ENCODE measurements around the gene SPPL2B.

GRCh38 chr19:2357279-2358206, 29.1 kb downstream of the SPPL2B start:
- TF ChIP-seq REST (IDR thresholded peaks at IDR 0.05; ENCODE audit: insufficient read depth in 1 of 2, low read depth in 2 of 2, low read length in 1 of 2) (no peak), CTCF (IDR thresholded peaks at IDR 0.05) (no peak), TCF7L2 (IDR thresholded peaks at IDR 0.05; ENCODE audit: low read depth, low read length) (no peak), POLR2AphosphoS5 (IDR thresholded peaks at IDR 0.05; ENCODE audit: low read depth, low read length) (no peak), SIN3A (IDR thresholded peaks at IDR 0.05; ENCODE audit: borderline replicate concordance, insufficient read depth, low read depth, low read length) (no peak)

Measured in Panc1 (cell line).